Ascending aorta (tissue), 2 donors: ENCODE results near the gene CTDSPL. TPM values are rescaled to one million over a fixed set of nuclear protein-coding genes. Genes with fewer than 3 reads are reported as not detected.

Source experiments
- DNase-seq, 2 donors: peaks; one replicate each; pipeline ENCODE4 v3.0.0-alpha.2; 2019; ENCODE audit warnings: low spot score in 2 of 2
- H3K27ac ChIP-seq, 2 donors: fragments of 200-600 bp; sonication (generic); one replicate each; pipeline ENCODE4 v1.5.1; 2016 to 2017; ENCODE audit warnings: mild to moderate bottlenecking in 1 of 2
- H3K27me3 ChIP-seq: fragments of 200-600 bp; sonication (generic); one replicate; pipeline ENCODE4 v1.5.1; 2017
- H3K36me3 ChIP-seq, 2 donors: fragments of 200-600 bp; sonication (generic); one replicate each; pipeline ENCODE4 v1.5.1; 2016
- H3K4me1 ChIP-seq, 2 donors: fragments of 200-600 bp; sonication (generic); one replicate each; pipeline ENCODE4 v1.5.1; 2016 to 2017; ENCODE audit warnings: mild to moderate bottlenecking in 1 of 2
- H3K4me3 ChIP-seq, 2 donors: fragments of 200-600 bp; sonication (generic); one replicate each; pipeline ENCODE4 v1.5.1; 2016 to 2017; ENCODE audit warnings: mild to moderate bottlenecking in 1 of 2
- H3K9me3 ChIP-seq, 2 donors: fragments of 200-600 bp; sonication (generic); one replicate each; pipeline ENCODE4 v1.5.1; 2016
- CTCF ChIP-seq, 3 experiments: fragments of 200-600 bp in 2 of 3; fragments of 450-650 bp in 1 of 3; sonication (generic) in 2 of 3; IDR thresholded peaks; one replicate each; pipeline ENCODE4 v1.5.1; 2016 to 2019; ENCODE audit warnings: antibody characterized with exemption in 3 of 3, mild to moderate bottlenecking in 1 of 3, moderate library complexity in 1 of 3
- intact Hi-C: fragments of 100-400 bp; cut with DNase I; formaldehyde crosslinking; loops from one replicate; pipeline ENCODE4 v1.15.1; 2023
- total RNA-seq: library from RNA; depleted of rRNA; stranded (reverse); fragments of >200 nt; gene quantifications from one replicate; pipeline ENCODE4 v1.1.0, GENCODE V29; 2016

CTDSPL gene
- total RNA-seq, 1 donor from 2014 or later, result 80.9 TPM

GRCh38 chr3:38001456-38002081 lies 139.9 kb downstream of the CTDSPL start:
- peaks cover 0 to 14% of the 10 kb centered on the region in 2 donors for H3K4me1 ChIP-seq
- no peak overlapping the region for H3K4me3 ChIP-seq
- no peak overlapping the region for H3K27ac ChIP-seq
- intact Hi-C loops, result no loop called here
- peak in 1 of 2 donors; percentile 6 for DNase-seq
- H3K27me3 ChIP-seq, result no peaks in the 10 kb centered on the region
- H3K9me3 ChIP-seq, result no peaks in the 10 kb centered on the region
- H3K36me3 ChIP-seq, result peaks cover 5 to 7% of the 10 kb centered on the region in 2 donors
- TF ChIP-seq CTCF (IDR thresholded peaks at IDR 0.05), result no peak

- no peak overlapping the region for H3K27ac ChIP-seq
- H3K27me3 ChIP-seq, result no peaks in the 10 kb centered on the region
- no peak for TF ChIP-seq CTCF (IDR thresholded peaks at IDR 0.05)
- no peak for DNase-seq
- H3K4me3 ChIP-seq, result no peak overlapping the region
- intact Hi-C loops, result no loop called here
- H3K9me3 ChIP-seq, result no peaks in the 10 kb centered on the region
- H3K4me1 ChIP-seq, result peaks cover 0 to 14% of the 10 kb centered on the region in 2 donors
- H3K36me3 ChIP-seq, result peaks cover 9 to 14% of the 10 kb centered on the region in 2 donors
These were observed 140.7 kb downstream of the CTDSPL start for GRCh38 chr3:38002291-38002876.

GRCh38 chr3:38002940-38003339 lies 141.3 kb downstream of the CTDSPL start:
- intact Hi-C loops, result loop anchor here (1.0 kb wide), 1 partner anchor 147 kb away; no protein-coding TSS in a partner anchor
- Histone ChIP-seq H3K36me3 (peaks cover 15 to 19% of the 10 kb centered on the region in 2 donors), H3K27ac (peak overlapping the region in 1 of 2 donors; percentile 50), H3K9me3 (no peaks in the 10 kb centered on the region), H3K27me3 (no peaks in the 10 kb centered on the region), H3K4me1 (peaks cover 0 to 12% of the 10 kb centered on the region in 2 donors), H3K4me3 (no peak overlapping the region)
- TF ChIP-seq CTCF (IDR thresholded peaks at IDR 0.05), result no peak
- DNase-seq, result no peak

GRCh38 chr3:38003371-38003816 lies 141.7 kb downstream of the CTDSPL start:
- intact Hi-C loops, result loop anchor here (1.0 kb wide), 1 partner anchor 147 kb away; no protein-coding TSS in a partner anchor
- peak; percentile 78 to 82 (median 80) for TF ChIP-seq CTCF (IDR thresholded peaks at IDR 0.05)
- peak in 1 of 2 donors; percentile 82 for DNase-seq

GRCh38 chr3:38003817-38004414 lies 142.2 kb downstream of the CTDSPL start:
- no peak for DNase-seq
- no peak overlapping the region for H3K4me3 ChIP-seq
- H3K36me3 ChIP-seq, result peaks cover 23 to 29% of the 10 kb centered on the region in 2 donors
- H3K9me3 ChIP-seq, result no peaks in the 10 kb centered on the region
- no peak for TF ChIP-seq CTCF (IDR thresholded peaks at IDR 0.05)
- H3K27me3 ChIP-seq, result no peaks in the 10 kb centered on the region
- H3K27ac ChIP-seq, result peak overlapping the region; percentile 30 to 50
- peaks cover 0 to 4% of the 10 kb centered on the region in 2 donors for H3K4me1 ChIP-seq
- intact Hi-C loops, result loop anchor here (1.0 to 2.0 kb wide), 2 partner anchors 37 to 148 kb away; no protein-coding TSS in a partner anchor

More at GRCh38 chr3:38003371-38003816, 141.7 kb downstream of the CTDSPL start:
- peak overlapping the region; percentile 30 to 50 for H3K27ac ChIP-seq
- H3K4me1 ChIP-seq, result peaks cover 0 to 7% of the 10 kb centered on the region in 2 donors
- peaks cover 18 to 24% of the 10 kb centered on the region in 2 donors for H3K36me3 ChIP-seq
- H3K4me3 ChIP-seq, result no peak overlapping the region
- no peaks in the 10 kb centered on the region for H3K9me3 ChIP-seq
- no peaks in the 10 kb centered on the region for H3K27me3 ChIP-seq
